ENCODE results near the gene TMEM81.

DNA sequence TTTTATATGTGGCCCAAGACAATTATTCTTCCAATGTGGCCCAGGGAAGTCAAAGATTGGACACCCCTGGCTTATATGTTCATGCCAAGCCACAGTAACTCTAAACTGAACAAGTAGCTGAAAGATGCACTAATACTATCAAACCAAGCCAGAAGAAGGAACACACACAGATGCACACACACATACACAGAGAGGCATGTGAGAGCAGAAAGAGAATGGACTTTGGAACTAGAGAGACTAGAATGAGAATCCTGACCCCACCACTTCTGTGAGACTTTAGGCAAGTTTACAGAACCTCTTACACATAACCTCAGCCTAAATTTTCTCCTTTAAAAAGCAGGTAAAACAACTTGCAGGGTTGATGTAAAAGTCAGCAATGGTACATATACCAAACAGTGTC, 11.2 kb upstream of the TMEM81 start:
- TF ChIP-seq CTCF (IDR thresholded peaks at IDR 0.05; ENCODE audit: low read depth, low read length, poor library complexity, severe bottlenecking): no peak
- TF ChIP-seq EZH2phosphoT487 (IDR thresholded peaks at IDR 0.05; ENCODE audit: borderline replicate concordance, low read length): no peak
